HEK293T (cell line): ENCODE data around the gene DNAH17.

ENCODE experiments used
- CTBP1 ChIP-seq: fragments of 450-650 bp; IDR thresholded peaks from 2 replicates; pipeline ENCODE4 v1.6.1; 2016; ENCODE audit warnings: borderline replicate concordance
- FOXA1 ChIP-seq: fragments of 450-650 bp; IDR thresholded peaks from 2 replicates; pipeline ENCODE4 v1.6.1; 2016; ENCODE audit warnings: mild to moderate bottlenecking
- FOXK2 ChIP-seq: fragments of 450-650 bp; IDR thresholded peaks from 2 replicates; pipeline ENCODE4 v1.6.1; 2016; ENCODE audit warnings: mild to moderate bottlenecking
- SUZ12 ChIP-seq: fragments of 450-650 bp; IDR thresholded peaks from 2 replicates; pipeline ENCODE4 v1.6.1; 2016; ENCODE audit warnings: mild to moderate bottlenecking

GRCh38 chr17:78534492-78535272 lies 42.5 kb downstream of the DNAH17 start:
- TF ChIP-seq SUZ12, result no peak
- no peak for TF ChIP-seq FOXK2
- no peak for TF ChIP-seq CTBP1
- no peak for TF ChIP-seq FOXA1
